RWPE1 (cell line): ENCODE results near the gene PAPPA.

Experiments
- CTCF ChIA-PET: fragments of 350-600 bp; sonication (Branson Sonifier 250); formaldehyde crosslinking; extraction: SDS; loops from one replicate; lab custom pipeline; 2021; lab: Yijun Ruan, JAX
- POLR2A ChIA-PET: fragments of 400-600 bp; formaldehyde crosslinking; extraction: SDS; loops from one replicate; lab custom pipeline; 2020; ENCODE audit warnings: antibody characterized with exemption; ENCODE audit not compliant: low non-redundant PET; lab: Yijun Ruan, JAX
- DNase-seq: peaks from one replicate; pipeline ENCODE4 v3.0.0; 2012; ENCODE audit warnings: low spot score
- H3K27ac ChIP-seq: fragments of 450-650 bp; 2 replicates; pipeline ENCODE4 v1.5.1; 2017
- TF ChIP-seq, protein P1 (sequence below): fragments of 450-650 bp; conservative IDR thresholded peaks from 2 replicates; pipeline ENCODE4 v1.5.1; 2017; ENCODE audit warnings: low read depth, mild to moderate bottlenecking

Gene PAPPA

DNA sequence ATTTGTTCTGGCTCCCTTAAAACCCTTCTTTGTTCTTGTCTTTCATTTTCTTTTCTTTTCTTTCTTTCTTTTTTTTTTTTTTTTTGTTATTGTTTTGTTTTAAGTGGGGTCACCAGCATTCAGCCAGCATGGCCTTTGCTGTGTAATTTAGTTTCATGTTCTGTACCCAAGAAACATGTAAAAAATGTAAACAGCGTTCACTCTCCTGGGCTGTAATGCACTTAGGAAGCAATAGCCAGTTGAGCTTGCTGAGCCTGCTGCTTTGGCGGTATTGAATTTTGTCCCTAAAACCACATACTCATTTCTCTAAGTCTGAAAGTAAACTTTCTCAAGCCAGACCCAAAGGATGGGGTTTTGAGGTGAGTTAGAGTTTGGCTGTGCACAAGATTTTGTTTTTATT lies 158.6 kb downstream of the PAPPA start:
- ChIA-PET CTCF (interaction anchor here (0.6 kb wide), 1 partner anchor 99 kb away, joined by 3 read pairs; no protein-coding TSS in a partner anchor), POLR2A (no interaction called here)
- TF ChIP-seq, protein P1, sequence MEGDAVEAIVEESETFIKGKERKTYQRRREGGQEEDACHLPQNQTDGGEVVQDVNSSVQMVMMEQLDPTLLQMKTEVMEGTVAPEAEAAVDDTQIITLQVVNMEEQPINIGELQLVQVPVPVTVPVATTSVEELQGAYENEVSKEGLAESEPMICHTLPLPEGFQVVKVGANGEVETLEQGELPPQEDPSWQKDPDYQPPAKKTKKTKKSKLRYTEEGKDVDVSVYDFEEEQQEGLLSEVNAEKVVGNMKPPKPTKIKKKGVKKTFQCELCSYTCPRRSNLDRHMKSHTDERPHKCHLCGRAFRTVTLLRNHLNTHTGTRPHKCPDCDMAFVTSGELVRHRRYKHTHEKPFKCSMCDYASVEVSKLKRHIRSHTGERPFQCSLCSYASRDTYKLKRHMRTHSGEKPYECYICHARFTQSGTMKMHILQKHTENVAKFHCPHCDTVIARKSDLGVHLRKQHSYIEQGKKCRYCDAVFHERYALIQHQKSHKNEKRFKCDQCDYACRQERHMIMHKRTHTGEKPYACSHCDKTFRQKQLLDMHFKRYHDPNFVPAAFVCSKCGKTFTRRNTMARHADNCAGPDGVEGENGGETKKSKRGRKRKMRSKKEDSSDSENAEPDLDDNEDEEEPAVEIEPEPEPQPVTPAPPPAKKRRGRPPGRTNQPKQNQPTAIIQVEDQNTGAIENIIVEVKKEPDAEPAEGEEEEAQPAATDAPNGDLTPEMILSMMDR: no peak
- no peak for DNase-seq
- no peak overlapping the region for H3K27ac ChIP-seq

- TF ChIP-seq, protein P1: no peak
- CTCF ChIA-PET: interaction anchor here (0.7 kb wide), 1 partner anchor 771 kb away, joined by 7 read pairs; no protein-coding TSS in a partner anchor
- POLR2A ChIA-PET: no interaction called here
- no peak overlapping the region for H3K27ac ChIP-seq
- no peak for DNase-seq
These were observed 160.0 kb downstream of the PAPPA start for GRCh38 chr9:116313638-116314037.

DNA sequence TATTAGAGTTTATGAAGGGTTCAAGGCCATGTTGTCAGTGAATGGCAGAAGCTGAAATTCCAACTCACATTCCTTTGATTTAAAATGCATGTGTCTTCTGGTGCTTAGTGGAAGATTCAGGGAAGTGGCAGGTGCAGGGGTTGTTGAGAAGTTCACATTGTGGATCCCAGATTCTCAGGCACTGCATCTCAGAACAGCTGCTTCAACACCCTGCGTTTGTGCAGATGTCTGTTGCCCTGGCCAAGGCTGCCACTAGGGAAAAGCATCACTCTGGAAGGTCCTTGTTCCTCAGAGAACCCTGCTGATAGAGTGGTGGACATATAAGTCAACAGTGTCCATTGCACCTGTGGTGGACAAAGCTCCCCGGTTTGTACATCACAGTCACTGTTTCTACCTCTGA lies 162.7 kb downstream of the PAPPA start:
- POLR2A ChIA-PET: no interaction called here
- no peak overlapping the region for H3K27ac ChIP-seq
- TF ChIP-seq, protein P1: no peak
- CTCF ChIA-PET: interaction anchor here (1.0 kb wide), 1 partner anchor 28 kb away, joined by 3 read pairs; no protein-coding TSS in a partner anchor
- DNase-seq: no peak

DNA sequence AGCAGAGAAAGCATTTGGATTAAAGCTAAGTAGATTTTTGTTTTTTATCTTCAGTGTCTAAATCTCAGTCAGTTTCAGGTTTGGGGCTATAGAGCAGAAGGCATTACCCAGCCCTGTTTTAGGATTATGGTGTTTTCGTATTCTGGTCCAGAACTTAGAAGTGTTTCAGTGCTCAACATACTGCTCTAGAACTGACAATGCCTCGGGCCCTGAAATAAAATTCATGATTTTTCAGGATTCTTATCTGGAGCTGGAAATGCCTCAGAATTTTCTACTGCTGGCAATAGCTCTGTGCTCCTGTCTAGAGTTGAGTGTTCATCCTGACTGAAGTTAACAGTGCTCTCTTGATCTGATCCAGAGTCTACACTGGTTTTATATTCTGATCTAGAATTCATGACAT lies 163.9 kb downstream of the PAPPA start:
- ChIA-PET POLR2A (no interaction called here), CTCF (interaction anchor here (0.7 kb wide), 1 partner anchor 35 kb away, joined by 3 read pairs; no protein-coding TSS in a partner anchor)
- H3K27ac ChIP-seq: no peak overlapping the region
- no peak for DNase-seq
- TF ChIP-seq, protein P1: no peak

DNA sequence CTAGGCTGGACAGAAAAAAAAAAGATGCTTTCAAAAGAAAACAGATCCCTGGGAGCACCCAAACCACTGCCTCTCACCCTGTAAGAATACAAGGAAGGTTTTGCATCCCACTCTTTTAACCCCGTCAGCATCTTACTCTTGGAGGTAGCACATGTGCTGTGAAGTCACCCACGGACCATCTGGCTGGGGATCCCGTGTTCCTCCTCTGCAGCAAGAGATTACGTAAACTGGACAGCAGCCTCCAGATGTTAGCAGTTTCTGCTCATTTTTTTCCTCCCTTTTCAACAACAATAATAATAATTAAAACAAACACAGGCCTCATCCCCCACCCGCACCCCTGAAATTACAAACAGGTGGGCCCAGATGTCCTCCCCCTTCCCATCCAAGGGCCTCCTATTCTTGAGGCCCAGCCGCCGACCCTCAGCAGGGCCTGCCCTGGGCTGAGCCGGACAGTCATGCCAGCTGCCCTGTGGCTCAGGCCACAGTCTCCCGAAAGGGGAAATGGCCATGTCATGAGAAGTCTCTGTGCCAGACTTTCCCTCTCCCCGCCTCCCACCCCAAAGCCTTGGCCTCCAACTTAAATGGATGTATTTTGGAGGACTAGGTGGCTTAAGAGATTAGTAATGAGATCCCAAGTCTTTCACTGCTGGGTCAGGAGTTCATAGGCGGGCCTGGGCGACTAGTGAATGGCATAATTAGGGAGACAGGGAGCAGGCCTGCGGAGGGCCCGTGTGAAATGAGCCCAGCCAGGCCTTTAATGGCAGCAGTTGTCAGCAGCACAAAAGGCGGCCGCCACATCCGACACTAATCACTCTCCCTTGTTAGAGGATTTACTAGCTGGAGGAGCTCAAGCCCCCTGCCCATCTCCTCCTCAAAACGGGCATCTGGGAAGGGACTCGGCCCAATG lies 165.1 kb downstream of the PAPPA start:
- H3K27ac ChIP-seq: no peak overlapping the region
- TF ChIP-seq, protein P1: no peak
- POLR2A ChIA-PET: no interaction called here

DNA sequence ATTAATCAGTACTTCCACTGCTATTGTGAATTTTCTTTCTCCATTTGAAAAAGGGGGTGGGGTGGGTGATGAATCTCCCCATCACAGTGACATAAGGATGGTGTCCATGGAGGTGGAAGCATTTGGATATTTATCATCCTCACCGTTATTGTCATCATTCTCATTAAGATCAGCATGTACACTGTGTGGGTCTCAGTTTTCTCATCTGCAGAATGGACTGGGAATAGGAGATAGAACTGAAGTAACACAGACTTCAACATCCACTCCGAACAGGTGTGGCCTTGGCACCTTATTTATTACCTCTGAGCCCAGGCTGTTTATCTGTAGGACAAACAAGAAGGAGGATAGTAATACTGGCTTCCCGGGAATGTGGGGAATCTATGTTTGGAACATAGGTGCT lies 165.9 kb downstream of the PAPPA start:
- CTCF ChIA-PET: no interaction called here
- H3K27ac ChIP-seq: no peak overlapping the region
- no peak for DNase-seq
- TF ChIP-seq, protein P1: no peak
- POLR2A ChIA-PET: no interaction called here

More for the DNA sequence above, 165.1 kb downstream of the PAPPA start:
- DNase-seq: no peak
- CTCF ChIA-PET: no interaction called here
